ENCODE measurements around the gene CD84.

GRCh38 chr1:160625321-160625720, 46.0 kb upstream of the CD84 start:
- TF ChIP-seq, protein P1, sequence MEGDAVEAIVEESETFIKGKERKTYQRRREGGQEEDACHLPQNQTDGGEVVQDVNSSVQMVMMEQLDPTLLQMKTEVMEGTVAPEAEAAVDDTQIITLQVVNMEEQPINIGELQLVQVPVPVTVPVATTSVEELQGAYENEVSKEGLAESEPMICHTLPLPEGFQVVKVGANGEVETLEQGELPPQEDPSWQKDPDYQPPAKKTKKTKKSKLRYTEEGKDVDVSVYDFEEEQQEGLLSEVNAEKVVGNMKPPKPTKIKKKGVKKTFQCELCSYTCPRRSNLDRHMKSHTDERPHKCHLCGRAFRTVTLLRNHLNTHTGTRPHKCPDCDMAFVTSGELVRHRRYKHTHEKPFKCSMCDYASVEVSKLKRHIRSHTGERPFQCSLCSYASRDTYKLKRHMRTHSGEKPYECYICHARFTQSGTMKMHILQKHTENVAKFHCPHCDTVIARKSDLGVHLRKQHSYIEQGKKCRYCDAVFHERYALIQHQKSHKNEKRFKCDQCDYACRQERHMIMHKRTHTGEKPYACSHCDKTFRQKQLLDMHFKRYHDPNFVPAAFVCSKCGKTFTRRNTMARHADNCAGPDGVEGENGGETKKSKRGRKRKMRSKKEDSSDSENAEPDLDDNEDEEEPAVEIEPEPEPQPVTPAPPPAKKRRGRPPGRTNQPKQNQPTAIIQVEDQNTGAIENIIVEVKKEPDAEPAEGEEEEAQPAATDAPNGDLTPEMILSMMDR (IDR thresholded peaks at IDR 0.05 in 4 of 5, conservative IDR thresholded peaks at IDR 0.05 in 1 of 5), result no peak
- TF ChIP-seq POLR2A (IDR thresholded peaks at IDR 0.05), result no peak
